Neural crest cell (in vitro differentiated cells): ENCODE results near the gene VIPR1. TPM values are rescaled to one million over a fixed set of nuclear protein-coding genes. Genes with fewer than 3 reads are reported as not detected.

Source experiments
- DNase-seq: peaks from one replicate; pipeline ENCODE4 v3.0.0; 2021; ENCODE audit warnings: low read depth, mixed read lengths, low spot score
- H3K27ac Mint-ChIP-seq: one replicate; pipeline ENCODE4 v1.8.0; 2021; ENCODE audit warnings: mild to moderate bottlenecking, mixed read lengths; ENCODE audit not compliant: unreplicated experiment
- H3K27me3 Mint-ChIP-seq: 2 replicates; pipeline ENCODE4 v1.8.0; 2021; ENCODE audit warnings: low read depth, mild to moderate bottlenecking, mixed read lengths
- H3K36me3 Mint-ChIP-seq: 2 replicates; pipeline ENCODE4 v1.8.0; 2021; ENCODE audit warnings: low read depth, mild to moderate bottlenecking, mixed read lengths
- H3K4me1 Mint-ChIP-seq: 2 replicates; pipeline ENCODE4 v1.8.0; 2021; ENCODE audit warnings: mixed read lengths
- H3K4me3 Mint-ChIP-seq: one replicate; pipeline ENCODE4 v1.8.0; 2021; ENCODE audit warnings: mild to moderate bottlenecking, mixed read lengths
- H3K9me3 Mint-ChIP-seq: 2 replicates; pipeline ENCODE4 v1.8.0; 2021; ENCODE audit warnings: mixed read lengths
- total RNA-seq: library from RNA; stranded (reverse); gene quantifications from 2 replicates; pipeline ENCODE4 v1.2.1, GENCODE V29; 2021
- TF ChIP-seq, protein P1 (sequence below): fragments of 200-600 bp; sonication (generic); conservative IDR thresholded peaks from 2 replicates; pipeline ENCODE4 v1.5.0; 2021; ENCODE audit warnings: antibody characterized with exemption, mild to moderate bottlenecking

VIPR1 gene
- total RNA-seq, 1 donor from 2014 or later, result 0.63 TPM

DNA sequence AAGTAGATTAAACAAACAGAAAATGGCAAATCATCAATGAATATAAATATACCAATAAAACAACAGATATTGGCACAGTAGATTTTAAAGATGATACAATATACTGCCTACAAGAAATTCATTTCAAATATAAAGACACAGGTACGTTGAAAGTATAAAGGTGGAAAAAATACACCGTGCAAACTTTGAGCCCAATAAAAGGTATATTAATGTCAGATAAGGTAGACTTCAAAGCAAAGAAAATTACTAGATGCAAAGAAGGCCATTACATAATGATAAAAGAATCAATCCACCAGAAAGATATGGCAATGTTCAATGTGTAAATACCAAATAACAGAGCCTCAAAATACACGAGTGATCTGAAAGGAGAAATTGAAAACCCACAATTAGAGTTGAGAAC, 34.3 kb upstream of the VIPR1 start:
- DNase-seq, result no peak
- Mint-ChIP-seq H3K27me3 (peaks cover 3% of the 10 kb centered on the region), H3K36me3 (no peaks in the 10 kb centered on the region), H3K4me1 (no peaks in the 10 kb centered on the region), H3K27ac (peak overlapping the region; percentile 23), H3K9me3 (peaks cover 7% of the 10 kb centered on the region), H3K4me3 (no peak overlapping the region)
- TF ChIP-seq, protein P1, sequence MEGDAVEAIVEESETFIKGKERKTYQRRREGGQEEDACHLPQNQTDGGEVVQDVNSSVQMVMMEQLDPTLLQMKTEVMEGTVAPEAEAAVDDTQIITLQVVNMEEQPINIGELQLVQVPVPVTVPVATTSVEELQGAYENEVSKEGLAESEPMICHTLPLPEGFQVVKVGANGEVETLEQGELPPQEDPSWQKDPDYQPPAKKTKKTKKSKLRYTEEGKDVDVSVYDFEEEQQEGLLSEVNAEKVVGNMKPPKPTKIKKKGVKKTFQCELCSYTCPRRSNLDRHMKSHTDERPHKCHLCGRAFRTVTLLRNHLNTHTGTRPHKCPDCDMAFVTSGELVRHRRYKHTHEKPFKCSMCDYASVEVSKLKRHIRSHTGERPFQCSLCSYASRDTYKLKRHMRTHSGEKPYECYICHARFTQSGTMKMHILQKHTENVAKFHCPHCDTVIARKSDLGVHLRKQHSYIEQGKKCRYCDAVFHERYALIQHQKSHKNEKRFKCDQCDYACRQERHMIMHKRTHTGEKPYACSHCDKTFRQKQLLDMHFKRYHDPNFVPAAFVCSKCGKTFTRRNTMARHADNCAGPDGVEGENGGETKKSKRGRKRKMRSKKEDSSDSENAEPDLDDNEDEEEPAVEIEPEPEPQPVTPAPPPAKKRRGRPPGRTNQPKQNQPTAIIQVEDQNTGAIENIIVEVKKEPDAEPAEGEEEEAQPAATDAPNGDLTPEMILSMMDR, result no peak

DNA sequence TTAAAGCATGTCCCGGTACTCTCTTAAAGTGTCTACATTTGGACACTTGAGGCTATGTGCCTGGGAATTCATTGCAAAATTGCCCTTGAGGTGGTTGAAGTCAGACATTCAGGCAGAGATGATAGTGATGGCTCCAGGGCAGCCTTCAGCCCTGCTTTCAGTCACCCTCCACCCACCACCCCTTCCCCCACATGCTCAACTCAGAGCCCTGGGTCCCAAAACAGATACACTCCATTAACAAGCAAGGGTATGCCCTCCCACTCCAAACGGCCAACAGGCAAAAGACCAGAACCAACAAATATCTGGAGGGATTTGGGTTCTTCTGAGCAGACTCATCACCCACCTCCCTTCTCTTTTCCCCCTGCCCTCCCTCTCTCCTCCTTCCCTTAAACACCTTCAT, 29.9 kb upstream of the VIPR1 start:
- H3K27me3 Mint-ChIP-seq, result peaks cover 12% of the 10 kb centered on the region
- H3K4me1 Mint-ChIP-seq, result no peaks in the 10 kb centered on the region
- H3K36me3 Mint-ChIP-seq, result no peaks in the 10 kb centered on the region
- H3K4me3 Mint-ChIP-seq, result no peak overlapping the region
- TF ChIP-seq, protein P1, result no peak
- H3K9me3 Mint-ChIP-seq, result no peaks in the 10 kb centered on the region
- no peak for DNase-seq
- no peak overlapping the region for H3K27ac Mint-ChIP-seq

DNA sequence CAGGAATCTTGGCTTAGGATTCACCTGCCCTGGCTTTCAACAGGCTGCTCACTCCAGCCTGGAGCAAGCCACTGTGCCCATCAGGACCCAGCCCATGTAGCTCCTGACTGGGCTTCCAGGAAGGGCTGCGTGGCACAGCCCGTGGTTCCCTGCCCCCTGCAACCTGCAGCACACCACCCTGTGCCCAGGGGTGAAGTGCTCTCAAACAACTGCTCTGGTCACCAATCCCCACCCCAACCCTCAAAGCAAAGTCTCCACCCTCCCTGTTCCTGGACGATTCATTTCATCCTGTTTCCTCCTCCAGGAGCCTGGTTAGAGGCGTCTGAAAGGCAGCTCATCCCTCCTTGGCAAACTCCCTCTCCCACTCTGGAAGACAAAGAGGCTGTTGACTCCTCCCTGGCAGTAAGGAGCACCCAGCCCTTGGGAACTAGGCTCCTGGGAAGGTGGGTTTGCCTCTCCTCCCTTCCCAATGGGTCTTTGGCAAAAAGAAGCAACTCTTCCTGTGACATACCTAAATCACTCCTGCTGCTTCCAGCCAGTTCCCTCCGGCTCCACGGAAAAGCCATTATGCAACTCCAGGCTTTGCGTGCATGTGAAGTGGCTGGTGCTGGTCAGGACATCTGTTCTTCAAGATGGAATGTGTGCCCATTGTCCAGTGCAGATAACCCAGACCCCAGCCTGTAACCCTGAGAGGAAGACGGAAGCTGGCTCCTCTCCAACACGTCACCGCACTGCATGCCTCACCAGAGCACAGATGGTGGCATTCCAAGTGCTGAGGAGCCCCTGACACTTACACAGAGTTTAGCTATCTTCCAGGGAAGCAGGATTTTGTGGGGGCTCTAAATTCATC, 29.1 kb upstream of the VIPR1 start:
- Mint-ChIP-seq H3K27ac (no peak overlapping the region), H3K4me1 (no peaks in the 10 kb centered on the region), H3K36me3 (no peaks in the 10 kb centered on the region), H3K27me3 (peaks cover 12% of the 10 kb centered on the region), H3K4me3 (no peak overlapping the region), H3K9me3 (no peaks in the 10 kb centered on the region)
- no peak for DNase-seq
- TF ChIP-seq, protein P1, result no peak

DNA sequence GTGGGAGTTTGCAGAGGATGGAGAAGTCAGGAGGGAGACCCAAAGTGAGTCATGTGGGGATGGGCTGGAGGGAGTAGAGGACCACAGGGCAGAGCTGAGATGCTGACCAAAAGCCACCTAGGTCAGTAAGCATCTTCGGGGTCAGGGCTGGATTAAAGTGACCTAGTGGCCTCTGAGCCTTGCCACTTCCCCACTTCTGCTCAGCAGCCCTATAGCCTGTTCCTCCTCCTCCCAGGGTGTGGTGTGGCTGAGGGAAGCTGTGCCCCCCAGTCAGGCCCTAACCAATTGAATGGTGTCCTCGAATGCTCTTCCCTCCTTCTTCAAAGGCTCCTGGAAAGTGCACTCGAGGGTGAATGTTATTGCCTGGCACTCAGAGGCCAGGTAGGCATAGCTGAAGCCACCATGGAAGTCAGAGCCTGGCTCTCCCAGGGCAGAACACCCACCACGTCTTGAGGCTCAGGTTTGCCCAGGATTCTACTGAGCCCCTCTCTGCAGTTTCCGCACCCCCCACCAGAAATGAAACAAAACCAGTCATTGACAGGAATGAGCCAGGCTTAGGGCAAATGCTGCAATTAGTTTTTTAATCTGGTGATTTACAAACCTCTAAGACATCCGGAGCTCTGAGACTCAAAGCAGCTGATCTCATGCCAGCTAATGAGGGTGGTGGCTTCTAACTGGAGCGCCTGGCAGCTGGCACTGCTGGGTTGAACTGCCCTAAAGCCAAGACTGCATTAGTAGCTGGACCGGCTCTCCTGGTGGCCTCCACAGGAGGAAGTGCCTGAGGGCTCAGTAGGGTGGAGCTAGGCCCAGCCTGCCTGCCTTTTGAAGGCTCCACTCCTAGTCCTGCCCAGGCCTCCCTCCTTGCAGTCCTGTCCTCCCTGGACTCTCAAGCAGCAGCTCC, 26.0 kb upstream of the VIPR1 start:
- TF ChIP-seq, protein P1, result no peak
- Mint-ChIP-seq H3K4me1 (no peaks in the 10 kb centered on the region), H3K36me3 (no peaks in the 10 kb centered on the region), H3K9me3 (peaks cover 2% of the 10 kb centered on the region), H3K4me3 (no peak overlapping the region), H3K27ac (no peak overlapping the region), H3K27me3 (peaks cover 16% of the 10 kb centered on the region)
- DNase-seq, result no peak

DNA sequence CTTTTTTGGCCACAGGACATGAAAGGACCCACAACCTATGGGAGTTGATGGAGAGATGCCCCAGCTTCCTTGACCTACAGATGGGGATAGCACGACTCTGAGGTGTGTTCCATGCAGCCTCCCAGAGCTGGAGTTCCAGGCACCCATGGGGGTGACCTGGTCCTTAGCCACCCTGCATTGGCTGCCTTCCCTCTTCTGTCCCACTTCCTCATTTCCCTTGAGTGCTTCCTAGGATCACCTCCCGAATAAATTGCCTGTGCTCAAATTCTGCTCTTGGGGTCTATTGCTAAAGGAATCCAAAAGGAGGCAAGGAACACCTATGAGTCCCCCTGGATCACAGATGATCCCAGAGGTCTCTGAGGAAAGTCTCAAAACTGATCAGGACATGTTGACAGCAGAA, 24.7 kb upstream of the VIPR1 start:
- no peaks in the 10 kb centered on the region for H3K36me3 Mint-ChIP-seq
- no peak overlapping the region for H3K4me3 Mint-ChIP-seq
- no peak for DNase-seq
- no peak overlapping the region for H3K27ac Mint-ChIP-seq
- TF ChIP-seq, protein P1, result no peak
- H3K27me3 Mint-ChIP-seq, result peaks cover 16% of the 10 kb centered on the region
- peaks cover 3% of the 10 kb centered on the region for H3K9me3 Mint-ChIP-seq
- no peaks in the 10 kb centered on the region for H3K4me1 Mint-ChIP-seq
